ENCODE data around the gene FRMD4A.

The FRMD4A gene

DNA sequence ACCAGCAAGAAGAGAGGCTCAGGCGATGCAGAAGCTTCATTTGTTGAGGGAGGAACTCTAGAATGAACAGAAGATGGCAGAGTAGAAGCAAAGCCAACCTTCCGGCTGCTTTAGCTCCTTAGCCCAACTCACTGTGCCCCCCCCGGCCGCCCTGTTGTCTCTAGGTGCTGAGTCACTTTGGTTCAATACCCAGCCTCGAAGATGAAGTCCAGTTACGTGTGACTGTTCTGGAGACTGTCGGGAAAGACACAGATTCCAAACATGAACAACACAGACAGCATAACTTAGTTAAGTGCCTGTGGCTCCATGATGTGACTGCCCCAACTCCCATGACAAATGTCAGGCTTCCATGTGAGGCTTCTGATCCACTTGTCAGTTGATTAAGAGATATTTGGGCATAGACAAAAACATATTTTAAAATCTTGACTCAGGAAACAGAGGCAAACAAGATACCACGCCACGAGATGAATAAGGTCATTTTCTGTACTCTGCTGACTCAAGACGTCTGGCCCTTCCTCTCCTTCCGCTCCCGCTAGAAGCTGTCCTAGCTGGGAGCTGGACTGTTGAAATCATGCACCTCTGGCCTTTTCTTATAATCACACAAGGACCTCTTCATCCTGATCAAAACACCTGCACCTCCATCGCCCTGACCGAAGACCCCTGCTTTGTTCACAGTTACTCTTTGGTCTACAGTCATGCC is 199.3 kb downstream of the FRMD4A start:
- H3K4me3 ChIP-seq (ENCODE audit: low read length): no peak overlapping the region
- DNase-seq (ENCODE audit: low read depth, low spot score): no peak

DNA sequence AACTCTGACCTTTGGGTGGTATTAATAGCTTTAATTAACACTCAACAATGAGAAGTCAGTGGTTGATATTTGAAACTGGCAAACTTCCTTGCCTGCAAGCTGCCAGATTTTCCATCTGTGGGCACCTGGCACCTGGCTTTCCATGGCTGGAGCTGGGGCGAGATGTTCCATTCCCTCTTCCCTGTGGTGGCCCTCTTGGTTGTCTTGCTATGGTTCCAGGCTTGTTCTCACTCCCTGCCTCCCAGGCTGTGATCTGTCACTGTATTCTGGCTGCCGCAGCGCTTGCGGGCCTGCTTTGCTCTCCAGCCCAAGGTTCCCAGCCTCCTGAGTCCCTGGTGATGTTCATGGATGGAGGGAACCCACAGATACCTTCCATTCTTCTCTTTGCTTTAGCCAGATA is 201.0 kb downstream of the FRMD4A start:
- no peak for DNase-seq (ENCODE audit: low read depth, low spot score)
- no peak overlapping the region for H3K4me3 ChIP-seq (ENCODE audit: low read length)

DNA sequence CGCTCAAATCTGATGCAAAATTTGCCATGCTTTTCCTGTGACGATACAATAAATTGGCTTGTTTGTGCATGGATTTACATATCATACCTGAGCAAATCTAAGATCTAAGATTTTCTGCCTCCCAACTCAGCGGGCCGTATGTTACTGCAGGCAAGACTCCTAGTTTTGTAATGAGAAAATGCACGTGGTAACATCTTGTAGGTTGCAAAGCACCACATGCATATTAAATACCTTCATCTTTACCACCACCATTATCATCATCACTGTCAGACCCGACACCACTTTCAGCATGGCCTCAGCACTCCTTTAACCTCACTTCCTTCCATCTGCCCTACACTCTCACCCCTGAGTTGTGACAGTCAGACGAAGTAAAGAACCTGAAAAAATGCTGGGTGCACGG is 202.2 kb downstream of the FRMD4A start:
- H3K4me3 ChIP-seq (ENCODE audit: low read length): no peak overlapping the region
- DNase-seq (ENCODE audit: low read depth, low spot score): no peak

DNA sequence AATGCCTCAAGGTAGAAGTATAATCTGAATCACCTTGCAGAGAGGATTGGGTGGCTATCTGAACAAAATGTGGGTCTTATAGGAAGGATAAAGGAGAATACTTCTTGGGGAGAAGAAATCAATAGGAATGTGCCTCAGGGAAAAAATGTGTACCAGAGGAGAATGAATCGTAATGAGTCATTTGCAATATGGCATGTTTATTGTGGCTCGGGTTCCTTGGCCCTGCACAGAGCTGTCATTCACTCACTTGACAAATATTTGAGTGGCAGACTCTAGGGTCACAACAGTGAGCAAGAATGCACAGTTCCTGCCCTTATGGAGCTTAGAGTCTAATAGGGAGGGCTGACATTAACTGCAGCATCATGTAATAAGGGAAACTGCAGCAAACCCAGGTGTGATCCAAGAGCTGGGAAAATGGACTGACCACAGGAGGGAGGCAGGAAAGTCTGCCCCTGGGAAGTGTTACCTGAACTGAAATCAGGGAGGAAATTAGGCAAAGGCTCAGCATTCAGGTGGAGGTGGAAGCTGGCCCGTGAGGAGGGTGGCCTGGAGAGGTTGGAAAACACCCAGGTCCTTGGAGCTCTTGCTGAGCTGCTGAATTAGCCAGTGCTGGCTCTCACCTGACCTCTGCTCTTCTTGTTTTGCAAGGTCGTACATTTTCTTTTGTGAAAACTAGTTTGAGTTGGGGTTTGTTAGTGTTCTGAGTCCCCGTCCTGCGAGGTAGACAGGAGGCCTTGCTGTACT is 203.9 kb downstream of the FRMD4A start:
- DNase-seq (ENCODE audit: low read depth, low spot score): no peak
- no peak overlapping the region for H3K4me3 ChIP-seq (ENCODE audit: low read length)

DNA sequence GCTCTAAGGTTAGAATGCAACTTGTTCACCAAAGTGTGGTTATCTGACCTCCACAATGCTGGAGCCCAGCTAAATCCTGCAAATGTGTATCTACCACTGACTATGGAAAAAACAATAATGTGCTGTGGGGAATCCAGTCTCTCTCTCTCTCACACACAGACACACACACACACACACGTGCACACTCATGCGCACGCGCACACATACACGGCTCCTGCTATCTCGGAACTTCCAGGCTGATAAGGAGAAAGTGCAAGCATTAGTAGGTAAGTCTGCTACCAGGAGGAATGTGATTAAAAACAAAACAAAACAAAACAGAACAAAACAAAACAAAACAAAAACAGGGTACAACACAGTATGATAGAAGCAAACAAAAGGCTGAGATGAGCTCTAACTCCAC is 205.2 kb downstream of the FRMD4A start:
- H3K4me3 ChIP-seq (ENCODE audit: low read length): no peak overlapping the region

DNA sequence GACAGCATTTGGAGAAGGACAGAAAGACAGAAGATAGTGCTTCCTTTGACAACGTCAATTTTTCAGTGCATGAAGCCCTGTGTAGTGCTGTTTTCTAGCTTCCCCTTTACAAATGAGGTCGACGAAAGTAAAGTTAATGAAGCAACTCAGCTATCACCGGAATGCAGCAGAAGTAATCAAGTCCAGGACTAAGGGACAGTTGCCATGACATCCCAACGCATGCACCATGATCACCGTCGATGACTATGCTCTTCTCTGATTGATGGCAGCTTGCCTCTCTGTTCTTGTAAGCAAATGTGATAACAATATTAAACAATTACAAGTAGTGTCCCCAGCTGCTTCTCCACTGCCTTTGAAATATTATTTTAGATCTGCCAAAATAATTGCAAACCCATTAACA is 205.8 kb downstream of the FRMD4A start:
- no peak overlapping the region for H3K4me3 ChIP-seq (ENCODE audit: low read length)
- no peak for DNase-seq (ENCODE audit: low read depth, low spot score)

More for the DNA sequence above, 205.2 kb downstream of the FRMD4A start:
- no peak for DNase-seq (ENCODE audit: low read depth, low spot score)

DNA sequence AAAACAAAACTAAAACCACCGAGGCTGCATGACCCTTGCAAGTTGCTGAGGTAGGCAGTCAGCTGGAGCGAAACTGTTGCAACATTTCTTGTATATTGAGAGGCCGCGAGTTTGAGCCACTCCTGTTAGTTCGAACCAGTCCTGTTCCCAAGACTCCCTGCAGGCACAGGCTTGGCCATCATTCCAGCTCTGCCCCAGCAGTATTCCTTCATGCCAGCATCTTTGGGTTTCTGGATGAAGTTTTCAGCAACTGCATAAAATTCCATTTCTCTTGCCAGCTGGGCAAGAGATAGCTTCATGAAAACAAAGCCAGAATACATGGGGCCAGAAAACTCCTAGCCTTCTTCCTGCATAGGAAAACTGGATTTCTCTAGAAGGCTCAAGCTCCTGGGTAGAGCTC is 207.6 kb downstream of the FRMD4A start:
- no peak for DNase-seq (ENCODE audit: low read depth, low spot score)
- no peak overlapping the region for H3K4me3 ChIP-seq (ENCODE audit: low read length)

DNA sequence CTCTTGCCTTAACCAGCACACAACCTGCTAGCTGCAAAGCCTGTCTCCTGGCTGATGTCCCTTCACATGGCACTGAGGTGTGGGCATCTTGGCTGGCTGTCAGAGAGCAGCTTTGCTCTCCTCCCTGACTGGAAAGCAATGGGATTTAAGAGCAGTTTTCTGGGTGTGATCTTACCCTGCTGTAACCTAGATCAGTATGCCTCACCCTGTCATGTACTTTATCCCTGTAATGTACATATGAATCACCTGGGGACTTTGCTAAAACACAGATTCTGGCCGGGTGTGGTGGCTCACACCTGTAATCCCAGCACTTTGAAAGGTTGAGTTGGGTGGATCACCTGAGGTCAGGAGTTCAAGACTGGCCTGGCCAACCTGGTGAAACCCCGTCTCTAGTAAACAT is 209.9 kb downstream of the FRMD4A start:
- DNase-seq (ENCODE audit: low read depth, low spot score): no peak
- no peak overlapping the region for H3K4me3 ChIP-seq (ENCODE audit: low read length)

DNA sequence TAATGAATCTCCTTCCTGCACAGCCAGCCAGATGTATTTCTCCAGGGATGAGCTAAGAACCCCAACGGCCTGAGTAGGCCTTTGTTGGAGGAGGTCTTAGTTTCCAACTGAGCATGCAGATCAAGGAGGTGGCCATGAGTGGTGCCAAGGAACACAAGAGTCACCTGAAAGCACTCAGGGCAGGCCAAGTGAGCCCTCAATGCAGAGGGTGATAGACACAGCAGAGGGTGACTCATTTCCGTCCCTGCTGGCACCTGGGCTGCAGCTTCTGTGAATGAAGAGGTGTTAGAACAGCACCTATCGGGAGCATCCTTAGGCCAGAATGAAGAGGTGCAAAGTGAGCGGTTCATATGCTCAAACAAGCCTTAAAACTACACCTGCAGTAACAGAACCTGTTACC is 211.8 kb downstream of the FRMD4A start:
- no peak for DNase-seq (ENCODE audit: low read depth, low spot score)

DNA sequence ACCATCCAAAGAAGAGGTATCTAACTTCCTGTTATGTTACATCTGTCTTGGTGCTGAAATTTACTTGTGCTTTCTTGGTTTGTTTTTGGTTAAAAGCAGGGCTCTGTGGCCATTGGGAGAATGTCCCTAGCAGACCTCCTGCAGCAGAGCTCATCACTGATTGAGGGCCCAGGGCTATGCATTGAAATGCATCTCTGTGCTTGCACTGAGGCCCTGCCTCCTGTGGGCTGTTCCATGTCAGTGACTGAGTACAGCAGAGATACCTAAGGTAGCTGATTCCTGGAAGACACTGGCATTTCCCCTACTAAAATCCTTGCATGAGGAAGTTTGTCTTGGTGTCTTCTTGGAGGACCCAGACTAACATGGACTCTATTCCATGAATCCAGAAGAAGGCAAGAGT is 213.9 kb downstream of the FRMD4A start:
- no peak for DNase-seq (ENCODE audit: low read depth, low spot score)
- no peak overlapping the region for H3K4me3 ChIP-seq (ENCODE audit: low read length)

More for the DNA sequence above, 211.8 kb downstream of the FRMD4A start:
- no peak overlapping the region for H3K4me3 ChIP-seq (ENCODE audit: low read length)

DNA sequence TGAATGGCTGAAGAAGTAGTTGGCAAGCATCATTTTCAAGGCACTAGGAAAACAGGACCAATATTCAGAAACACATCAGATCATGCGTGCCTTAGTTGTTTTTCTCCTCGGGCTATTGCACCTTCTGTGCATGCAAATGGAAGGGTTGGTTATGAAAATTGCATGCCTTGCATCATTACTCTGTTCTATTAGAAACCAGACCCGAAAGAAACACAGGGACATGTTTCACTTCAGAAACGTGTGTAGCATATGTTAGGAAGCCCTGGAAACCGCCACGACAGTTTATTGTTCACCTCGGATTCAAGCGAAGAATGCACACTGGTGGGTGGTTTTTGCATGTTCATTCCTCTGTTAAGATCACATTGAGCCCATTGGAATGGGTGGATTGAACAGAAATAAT is 214.7 kb downstream of the FRMD4A start:
- no peak overlapping the region for H3K4me3 ChIP-seq (ENCODE audit: low read length)
- no peak for DNase-seq (ENCODE audit: low read depth, low spot score)

DNA sequence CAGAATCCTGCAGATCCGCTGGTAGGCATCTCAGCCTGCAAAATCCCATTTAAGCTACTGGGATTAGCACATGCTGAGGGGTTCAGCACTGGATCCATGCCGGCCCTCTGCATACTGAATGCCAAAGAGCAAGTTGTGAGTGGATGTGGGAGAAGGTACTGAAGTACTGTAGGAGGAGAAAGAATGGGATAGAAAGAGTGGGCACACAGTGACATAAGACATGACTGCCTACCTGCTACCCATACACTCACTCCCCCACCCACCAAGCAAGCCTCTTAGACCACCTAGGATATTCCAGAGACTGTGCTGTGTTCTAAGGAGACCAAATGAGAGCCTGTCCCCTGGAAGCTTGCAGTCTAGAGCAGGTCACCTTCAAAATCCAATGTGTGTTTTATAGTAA is 215.9 kb downstream of the FRMD4A start:
- H3K4me3 ChIP-seq (ENCODE audit: low read length): no peak overlapping the region
- no peak for DNase-seq (ENCODE audit: low read depth, low spot score)

DNA sequence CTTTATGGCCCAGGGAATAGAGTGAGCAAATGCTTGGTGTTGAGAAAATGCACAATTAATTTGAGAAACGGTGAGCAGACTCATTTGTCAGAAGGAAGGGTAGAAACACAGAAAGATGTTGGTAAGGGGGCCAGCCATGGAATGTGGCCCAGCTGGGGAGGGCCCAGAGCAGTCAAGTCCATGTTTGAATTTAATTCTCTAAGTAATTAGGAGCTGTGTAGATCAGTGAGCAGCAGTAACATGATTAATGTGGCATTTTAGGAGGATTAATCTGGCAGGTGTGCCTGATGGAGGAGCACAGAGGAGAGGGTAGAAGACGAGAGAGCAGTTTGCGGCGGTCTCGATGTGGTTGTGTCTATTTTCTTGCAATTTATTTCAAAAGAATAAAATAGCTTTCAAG is 218.7 kb downstream of the FRMD4A start:
- H3K4me3 ChIP-seq (ENCODE audit: low read length): no peak overlapping the region
- DNase-seq (ENCODE audit: low read depth, low spot score): no peak

DNA sequence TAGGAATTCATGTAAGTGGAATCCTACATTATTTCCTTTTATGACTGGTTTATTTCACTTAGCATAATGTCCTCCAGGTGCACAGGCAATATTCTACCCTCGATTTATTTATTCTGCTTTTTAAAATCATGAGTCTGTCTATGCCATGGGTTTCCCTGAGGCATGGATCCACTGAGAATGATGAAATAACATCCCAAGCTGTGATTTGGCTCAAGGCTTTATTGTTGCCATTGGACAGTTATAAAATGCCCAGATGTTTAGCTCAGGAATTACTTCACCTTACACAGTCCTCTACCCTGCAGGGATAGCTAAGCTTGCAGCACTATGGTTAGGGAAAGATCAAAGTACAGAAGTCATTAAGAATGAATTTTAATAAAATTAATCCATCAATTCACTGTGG is 219.5 kb downstream of the FRMD4A start:
- H3K4me3 ChIP-seq (ENCODE audit: low read length): no peak overlapping the region
- DNase-seq (ENCODE audit: low read depth, low spot score): no peak

DNA sequence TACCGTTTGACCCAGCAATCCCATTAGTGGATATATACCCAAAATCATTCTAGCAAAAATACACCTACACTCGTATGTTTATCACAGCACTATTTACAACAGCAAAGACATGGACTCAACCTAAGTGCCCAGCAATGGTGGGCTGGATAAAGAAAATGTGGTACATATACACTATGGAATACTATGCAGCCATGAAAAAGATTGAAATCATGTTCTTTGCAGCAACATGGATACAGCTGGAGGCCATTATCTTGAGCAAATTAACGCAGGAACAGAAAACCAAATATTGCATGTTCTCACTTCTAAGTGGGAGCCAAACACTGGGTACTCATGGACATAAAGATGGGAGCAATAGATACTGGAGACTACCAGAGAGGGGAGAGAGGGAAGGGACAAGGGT is 223.9 kb downstream of the FRMD4A start:
- H3K4me3 ChIP-seq (ENCODE audit: low read length): no peak overlapping the region
- no peak for DNase-seq (ENCODE audit: low read depth, low spot score)

DNA sequence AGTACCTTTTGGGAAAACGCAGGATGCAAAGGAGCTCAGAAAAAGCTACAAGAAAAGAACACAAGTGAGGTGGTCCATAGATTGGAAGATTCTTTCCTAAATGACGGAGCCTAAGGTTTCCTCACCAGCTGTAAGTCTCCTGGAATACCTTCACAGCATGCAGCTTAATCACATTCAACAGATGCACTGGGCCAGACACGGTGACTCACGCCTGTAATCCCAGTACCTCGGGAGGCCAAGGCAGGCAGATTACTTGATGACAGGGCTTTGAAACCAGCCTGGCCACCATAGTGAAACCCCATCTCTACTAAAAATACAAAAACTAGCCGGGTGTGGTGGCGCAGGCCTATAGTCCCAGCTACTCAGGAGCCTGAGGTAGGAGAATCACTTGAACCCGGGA is 228.7 kb downstream of the FRMD4A start:
- DNase-seq (ENCODE audit: low read depth, low spot score): no peak
- H3K4me3 ChIP-seq (ENCODE audit: low read length): no peak overlapping the region

DNA sequence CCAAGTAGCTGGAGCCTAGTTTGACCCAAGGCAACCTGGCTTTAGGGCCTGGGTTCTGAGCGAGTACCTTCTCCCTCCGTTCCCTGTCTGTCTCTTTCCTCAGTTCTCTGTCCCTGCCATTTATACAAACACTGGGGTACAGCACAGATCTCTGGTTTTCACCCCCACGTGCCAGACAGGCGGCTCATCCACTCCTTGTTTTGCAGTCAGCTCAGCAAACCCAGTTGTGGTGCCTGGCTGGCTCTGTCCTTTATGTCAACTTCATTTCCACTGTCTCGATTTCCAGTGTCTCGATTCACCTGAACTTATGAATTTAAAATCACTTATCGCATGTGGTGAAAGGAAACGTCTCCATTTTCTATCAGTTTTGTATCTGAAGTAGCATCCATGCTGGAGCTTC is 230.8 kb downstream of the FRMD4A start:
- no peak overlapping the region for H3K4me3 ChIP-seq (ENCODE audit: low read length)
- no peak for DNase-seq (ENCODE audit: low read depth, low spot score)

DNA sequence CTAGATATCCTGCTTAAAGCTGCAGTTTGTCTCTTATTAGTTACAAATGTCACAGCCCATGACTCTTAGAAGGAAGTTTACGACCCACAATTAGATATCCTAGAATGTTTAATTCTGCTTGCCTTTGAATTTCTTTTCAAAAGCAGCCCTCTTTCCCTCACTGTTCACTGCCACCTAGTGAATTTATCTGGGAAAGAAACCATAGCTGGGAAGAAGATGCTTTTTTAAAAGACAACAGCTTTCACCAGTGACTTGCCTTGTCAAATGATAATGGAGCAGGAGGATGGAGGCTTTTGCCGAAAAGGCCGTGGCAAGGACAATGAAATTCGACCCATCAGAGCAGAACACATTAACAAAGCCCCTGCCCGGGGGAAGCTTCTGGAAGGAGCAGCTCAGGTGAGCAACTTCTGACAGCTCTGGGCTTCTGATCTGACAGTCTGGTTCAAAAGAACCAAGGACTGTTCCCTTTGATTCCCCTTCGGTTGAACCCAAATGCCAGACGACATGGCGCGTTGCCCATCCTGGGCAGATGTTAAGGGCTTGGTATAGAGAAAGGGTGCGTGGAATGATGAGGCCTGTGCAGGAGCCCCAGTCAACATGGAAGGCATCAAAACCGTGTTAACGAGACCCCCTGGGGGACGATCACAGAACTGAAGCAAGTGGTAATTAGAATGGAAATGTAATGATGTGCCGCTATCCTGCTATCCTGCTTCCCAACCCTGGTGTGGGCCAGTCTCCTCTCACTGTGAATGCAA is 236.8 kb downstream of the FRMD4A start:
- DNase-seq (ENCODE audit: low read depth, low spot score): no peak
- no peak overlapping the region for H3K4me3 ChIP-seq (ENCODE audit: low read length)

DNA sequence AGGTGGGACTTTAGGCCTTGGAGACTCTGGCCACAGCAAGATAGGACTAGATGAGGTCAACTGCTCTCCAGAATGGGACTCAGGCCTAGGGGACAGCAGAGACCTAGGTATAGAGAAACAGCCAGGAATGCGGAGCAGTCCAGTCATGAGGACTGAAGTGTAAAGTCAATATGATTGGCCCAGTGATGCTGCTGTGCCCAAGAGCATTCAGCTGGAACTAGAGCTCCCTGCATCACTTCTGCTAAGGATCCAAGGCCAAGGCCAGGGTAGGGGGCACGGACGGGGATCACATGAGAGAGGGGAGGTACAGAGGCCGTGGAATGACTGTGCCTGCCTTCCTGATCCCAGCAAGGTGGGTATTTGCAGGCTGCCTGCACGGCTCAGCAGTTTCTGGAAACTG is 237.9 kb downstream of the FRMD4A start:
- H3K4me3 ChIP-seq (ENCODE audit: low read length): no peak overlapping the region
- no peak for DNase-seq (ENCODE audit: low read depth, low spot score)

DNA sequence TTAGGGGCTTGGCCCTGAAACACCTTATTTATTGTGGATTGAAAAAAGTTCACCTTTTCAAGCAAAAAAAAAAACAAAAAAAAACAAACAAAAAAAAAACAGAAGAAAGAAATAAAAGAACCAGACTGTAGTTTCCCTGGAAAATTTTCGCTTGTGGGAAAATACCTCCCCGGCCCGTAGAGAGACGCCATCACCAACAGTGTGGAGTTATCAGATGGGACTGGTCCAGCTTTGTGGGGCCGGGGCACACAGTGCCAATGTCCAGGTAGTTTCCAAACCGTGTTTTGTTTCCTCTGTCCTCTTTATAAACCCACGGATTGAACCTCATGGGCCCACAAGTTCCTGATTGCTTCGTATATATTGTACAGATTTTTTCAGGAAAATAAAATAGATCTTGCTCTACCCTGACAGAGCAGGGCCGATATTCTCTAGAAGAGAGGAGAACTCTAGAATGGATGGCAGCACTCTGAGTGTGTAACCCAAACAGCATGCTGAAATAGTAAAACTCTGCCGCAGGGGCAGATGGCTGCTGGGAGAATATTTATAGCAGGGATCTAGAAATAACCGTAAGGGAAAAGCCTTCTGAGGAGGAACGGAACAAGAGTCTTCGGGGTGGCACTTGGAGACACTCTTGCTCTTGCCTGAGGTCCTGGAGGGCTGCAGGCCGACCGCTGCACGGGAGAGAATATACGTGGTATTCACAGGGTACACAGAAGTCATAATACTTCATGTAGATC is 241.0 kb downstream of the FRMD4A start:
- DNase-seq (ENCODE audit: low read depth, low spot score): no peak
- no peak overlapping the region for H3K4me3 ChIP-seq (ENCODE audit: low read length)
